ENCODE data around the gene BCL11A. TPM values are rescaled to one million over a fixed set of nuclear protein-coding genes. Genes with fewer than 3 reads are reported as not detected.

Gene BCL11A
- total RNA-seq, 1 experiment from 2014 or later = not detected

DNA sequence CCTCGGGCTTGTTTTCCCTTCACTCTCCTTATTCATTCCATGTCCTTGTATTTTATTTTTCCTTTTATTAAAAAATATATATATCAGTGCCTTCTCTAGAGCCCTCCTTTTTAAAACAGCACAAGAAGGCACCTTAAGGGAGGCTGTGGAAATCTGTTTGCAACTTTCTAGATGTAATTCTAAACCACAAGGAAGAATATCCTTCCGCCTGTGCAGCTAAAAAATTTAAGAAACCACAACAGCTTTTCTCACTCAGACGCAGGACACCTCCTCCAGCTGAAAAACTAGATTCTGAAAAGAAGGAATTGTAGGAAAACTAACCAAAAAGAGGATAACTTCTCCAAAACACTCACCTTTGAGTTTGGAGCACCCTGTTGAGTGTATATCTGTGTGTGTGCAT, 142.2 kb downstream of the BCL11A start:
- DNase-seq (ENCODE audit: low read depth) = no peak
- in situ Hi-C loops (cut with HindIII; ENCODE audit: low pct_unique_long_range_greater_than_20kb, low sequenced_read_pairs) = no loop called here

- in situ Hi-C loops (cut with HindIII; ENCODE audit: low pct_unique_long_range_greater_than_20kb, low sequenced_read_pairs) = no loop called here
- no peak for DNase-seq (ENCODE audit: low read depth)
Observed at GRCh38 chr2:60410456-60411146, 142.9 kb downstream of the BCL11A start.

GRCh38 chr2:60409531-60409871, 144.0 kb downstream of the BCL11A start:
- in situ Hi-C loops (cut with HindIII; ENCODE audit: low pct_unique_long_range_greater_than_20kb, low sequenced_read_pairs) = no loop called here
- no peak for DNase-seq (ENCODE audit: low read depth)

GRCh38 chr2:60408811-60409530, 144.5 kb downstream of the BCL11A start:
- DNase-seq (ENCODE audit: low read depth) = no peak
- in situ Hi-C loops (cut with HindIII; ENCODE audit: low pct_unique_long_range_greater_than_20kb, low sequenced_read_pairs) = no loop called here

GRCh38 chr2:60408207-60408606, 145.2 kb downstream of the BCL11A start:
- no peak for DNase-seq (ENCODE audit: low read depth)
- in situ Hi-C loops (cut with HindIII; ENCODE audit: low pct_unique_long_range_greater_than_20kb, low sequenced_read_pairs) = no loop called here

DNA sequence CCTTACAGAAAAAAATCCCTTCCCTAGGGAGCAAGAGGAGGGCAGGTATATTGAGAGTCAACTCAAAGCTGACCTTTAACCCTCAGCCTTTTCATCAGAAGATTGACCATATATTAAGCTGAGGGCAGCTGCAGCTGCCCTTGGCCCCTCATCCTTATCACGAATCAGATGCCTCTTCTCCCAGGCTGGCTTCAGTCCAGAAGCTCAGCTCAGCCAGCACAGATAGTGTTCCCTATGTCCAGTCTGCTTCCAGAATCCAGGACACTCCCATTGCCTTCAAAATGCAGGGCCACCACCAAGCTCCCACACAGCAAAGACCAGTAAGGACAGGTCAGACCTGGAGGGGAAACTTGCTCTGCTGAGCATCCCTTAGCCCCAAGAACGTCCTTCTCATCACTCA, 146.1 kb downstream of the BCL11A start:
- DNase-seq (ENCODE audit: low read depth) = no peak
- in situ Hi-C loops (cut with HindIII; ENCODE audit: low pct_unique_long_range_greater_than_20kb, low sequenced_read_pairs) = no loop called here

GRCh38 chr2:60406192-60406591, 147.3 kb downstream of the BCL11A start:
- DNase-seq (ENCODE audit: low read depth) = no peak
- in situ Hi-C loops (cut with HindIII; ENCODE audit: low pct_unique_long_range_greater_than_20kb, low sequenced_read_pairs) = no loop called here

DNA sequence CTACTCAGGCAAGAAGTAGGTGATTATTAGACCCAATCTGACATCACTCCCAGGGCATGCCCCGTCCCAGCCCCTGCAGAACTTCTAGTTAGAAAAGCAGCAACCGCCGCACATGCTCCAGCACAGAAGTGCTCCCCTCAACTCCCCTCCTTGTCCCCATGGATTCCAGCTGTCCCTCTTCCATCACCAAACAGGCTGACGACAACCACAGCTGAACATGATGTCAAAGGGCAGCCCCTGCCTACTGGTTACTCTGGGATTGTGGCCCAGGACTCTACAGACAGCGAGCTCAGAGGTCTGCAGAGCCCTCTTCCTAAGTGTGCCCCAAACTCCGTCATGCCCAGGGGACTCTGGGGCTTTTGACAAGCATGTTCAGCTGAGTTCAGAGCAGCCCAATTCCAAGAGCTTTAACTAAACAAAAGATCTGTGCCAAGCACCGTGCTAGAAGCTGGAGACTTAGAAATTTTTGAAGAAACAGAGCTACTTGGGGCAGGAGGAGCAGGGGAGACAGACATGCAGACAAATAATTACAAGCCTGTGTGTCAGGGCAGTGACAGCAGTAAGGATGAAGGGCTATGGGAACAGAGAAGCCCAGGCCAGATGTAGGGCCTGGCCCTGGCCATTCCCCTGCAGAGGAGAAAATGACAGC, 148.1 kb downstream of the BCL11A start:
- no peak for DNase-seq (ENCODE audit: low read depth)
- in situ Hi-C loops (cut with HindIII; ENCODE audit: low pct_unique_long_range_greater_than_20kb, low sequenced_read_pairs) = no loop called here

Other genes with a start within 250 kb of the BCL11A start
- gene PAPOLG, start 202.6 kb upstream of the BCL11A start, total RNA-seq (2014; rRNA removed; shearing (Covaris generic); ENCODE audit: low replicate concordance) = 2.3 TPM in 2 replicates

All from Caki2 (cell line).